SK-N-MC (cell line): ENCODE measurements around the gene CD244.

Source experiments
- EZH2 ChIP-seq: fragments of 200-600 bp; sonication (generic); IDR thresholded peaks from one replicate; pipeline ENCODE4 v1.6.1; 2017; ENCODE audit warnings: antibody characterized with exemption
- FOXP2 ChIP-seq: optimal IDR thresholded peaks from 2 replicates; pipeline ENCODE3; 2011; ENCODE audit warnings: mild to moderate bottlenecking, moderate library complexity; ENCODE audit not compliant: insufficient read depth; ENCODE audit errors: extremely low read length, control extremely low read depth
- POLR2AphosphoS5 ChIP-seq: IDR thresholded peaks from 2 replicates; pipeline ENCODE4 v1.6.1; 2012; ENCODE audit warnings: mild to moderate bottlenecking, low read depth, low read length, borderline replicate concordance

DNA sequence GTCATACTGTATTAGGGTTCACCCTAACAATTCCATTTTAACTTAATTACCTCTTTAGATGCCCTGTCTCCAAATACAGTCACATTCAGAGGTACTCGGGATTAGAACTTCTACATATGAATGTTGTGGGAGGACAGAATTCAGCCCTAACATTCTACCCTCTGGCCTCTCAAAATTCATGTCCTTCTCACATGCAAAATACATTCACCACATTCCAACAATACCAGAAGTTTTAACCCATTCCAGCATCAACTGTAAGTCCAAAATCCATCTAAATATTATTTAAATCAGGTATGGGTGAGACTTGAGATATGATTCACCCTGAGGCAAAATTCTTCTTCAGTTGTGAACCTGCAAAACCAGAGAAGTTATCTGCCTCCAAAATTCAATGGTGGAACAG is 52.2 kb downstream of the CD244 start:
- TF ChIP-seq POLR2AphosphoS5 (no peak), EZH2 (no peak), FOXP2 (no peak)
